Measurements from ENCODE around the gene ASB1.

DNA sequence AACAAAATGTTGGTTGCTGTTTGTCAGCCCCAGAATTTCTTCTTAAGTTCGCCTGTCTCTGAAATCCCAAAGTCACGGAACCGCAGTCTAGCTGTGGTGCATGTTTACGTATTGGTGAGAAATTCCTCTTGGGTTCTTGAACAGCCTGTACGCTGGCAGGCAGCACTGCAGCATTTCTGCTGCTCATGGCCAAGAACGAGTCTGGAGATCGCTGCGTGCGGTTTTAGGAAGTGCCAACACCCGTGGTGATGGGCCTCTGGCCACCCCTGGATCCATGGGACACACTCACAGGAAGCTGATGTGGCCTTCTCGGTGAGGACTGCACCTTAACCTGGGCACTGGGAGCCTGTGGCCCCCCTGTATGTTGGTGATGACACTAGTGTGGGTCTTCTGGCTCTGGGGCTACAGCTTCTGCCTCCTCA lies 23.7 kb downstream of the ASB1 start:
- TF ChIP-seq, protein P1, sequence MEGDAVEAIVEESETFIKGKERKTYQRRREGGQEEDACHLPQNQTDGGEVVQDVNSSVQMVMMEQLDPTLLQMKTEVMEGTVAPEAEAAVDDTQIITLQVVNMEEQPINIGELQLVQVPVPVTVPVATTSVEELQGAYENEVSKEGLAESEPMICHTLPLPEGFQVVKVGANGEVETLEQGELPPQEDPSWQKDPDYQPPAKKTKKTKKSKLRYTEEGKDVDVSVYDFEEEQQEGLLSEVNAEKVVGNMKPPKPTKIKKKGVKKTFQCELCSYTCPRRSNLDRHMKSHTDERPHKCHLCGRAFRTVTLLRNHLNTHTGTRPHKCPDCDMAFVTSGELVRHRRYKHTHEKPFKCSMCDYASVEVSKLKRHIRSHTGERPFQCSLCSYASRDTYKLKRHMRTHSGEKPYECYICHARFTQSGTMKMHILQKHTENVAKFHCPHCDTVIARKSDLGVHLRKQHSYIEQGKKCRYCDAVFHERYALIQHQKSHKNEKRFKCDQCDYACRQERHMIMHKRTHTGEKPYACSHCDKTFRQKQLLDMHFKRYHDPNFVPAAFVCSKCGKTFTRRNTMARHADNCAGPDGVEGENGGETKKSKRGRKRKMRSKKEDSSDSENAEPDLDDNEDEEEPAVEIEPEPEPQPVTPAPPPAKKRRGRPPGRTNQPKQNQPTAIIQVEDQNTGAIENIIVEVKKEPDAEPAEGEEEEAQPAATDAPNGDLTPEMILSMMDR (conservative IDR thresholded peaks at IDR 0.05 in 1 of 2, IDR thresholded peaks at IDR 0.05 in 1 of 2; ENCODE audit: low read depth in 1 of 2, low read length in 2 of 2): no peak
- no peak for TF ChIP-seq EZH2 (IDR thresholded peaks at IDR 0.05; ENCODE audit: low read length, missing control alignments)
